Measurements from ENCODE around the gene VPS35.
A peak's percentile ranks its signal among the peaks of the same experiment; 100 is the strongest.
"Not testable (repeated sequence)": the region's sequence is repeated elsewhere in the genome, so short reads cannot be mapped to it uniquely, and the experiment has no call there.

Gene VPS35

DNA sequence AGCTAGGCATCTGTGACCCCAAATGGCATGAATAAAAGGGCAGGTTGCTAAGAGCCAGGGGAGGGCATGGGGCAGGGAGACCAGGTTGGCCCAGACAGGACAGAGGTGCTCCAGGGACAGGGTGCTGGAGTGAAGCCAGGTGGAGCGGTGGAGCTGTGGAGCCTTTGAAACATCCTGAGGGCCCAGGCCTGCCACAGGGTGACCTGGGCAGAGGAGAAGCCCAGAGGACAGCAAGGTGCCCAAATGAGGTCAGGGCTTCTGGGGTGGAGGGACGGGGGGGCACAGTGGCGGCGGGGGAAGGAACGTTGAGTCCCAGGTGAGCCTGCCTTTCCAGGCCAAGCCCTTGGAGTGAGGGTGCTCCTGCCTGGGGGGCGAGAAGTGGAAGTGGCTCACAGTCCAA is 65.3 kb downstream of the VPS35 start:
- H3K4me3 ChIP-seq (ENCODE audit: low read depth, low read length); H3K36me3 ChIP-seq (ENCODE audit: control insufficient read depth, insufficient read depth, low read length); H3K9me3 ChIP-seq (ENCODE audit: control insufficient read depth, insufficient read depth, low read length); H3K9ac ChIP-seq (ENCODE audit: low read depth, low read length); H3K27ac ChIP-seq (ENCODE audit: low read depth, low read length); H3K4me1 ChIP-seq (ENCODE audit: control insufficient read depth, insufficient read depth, low read length); H3K27me3 ChIP-seq (ENCODE audit: control insufficient read depth, insufficient read depth, low read length): not testable (repeated sequence)

GRCh38 chr16:46623246-46623645 is 65.7 kb downstream of the VPS35 start:
- not testable (repeated sequence) for H3K4me3 ChIP-seq (ENCODE audit: low read depth, low read length); H3K27me3 ChIP-seq (ENCODE audit: control insufficient read depth, insufficient read depth, low read length); H3K4me1 ChIP-seq (ENCODE audit: control insufficient read depth, insufficient read depth, low read length); H3K36me3 ChIP-seq (ENCODE audit: control insufficient read depth, insufficient read depth, low read length); H3K9me3 ChIP-seq (ENCODE audit: control insufficient read depth, insufficient read depth, low read length); H3K9ac ChIP-seq (ENCODE audit: low read depth, low read length); H3K27ac ChIP-seq (ENCODE audit: low read depth, low read length)

DNA sequence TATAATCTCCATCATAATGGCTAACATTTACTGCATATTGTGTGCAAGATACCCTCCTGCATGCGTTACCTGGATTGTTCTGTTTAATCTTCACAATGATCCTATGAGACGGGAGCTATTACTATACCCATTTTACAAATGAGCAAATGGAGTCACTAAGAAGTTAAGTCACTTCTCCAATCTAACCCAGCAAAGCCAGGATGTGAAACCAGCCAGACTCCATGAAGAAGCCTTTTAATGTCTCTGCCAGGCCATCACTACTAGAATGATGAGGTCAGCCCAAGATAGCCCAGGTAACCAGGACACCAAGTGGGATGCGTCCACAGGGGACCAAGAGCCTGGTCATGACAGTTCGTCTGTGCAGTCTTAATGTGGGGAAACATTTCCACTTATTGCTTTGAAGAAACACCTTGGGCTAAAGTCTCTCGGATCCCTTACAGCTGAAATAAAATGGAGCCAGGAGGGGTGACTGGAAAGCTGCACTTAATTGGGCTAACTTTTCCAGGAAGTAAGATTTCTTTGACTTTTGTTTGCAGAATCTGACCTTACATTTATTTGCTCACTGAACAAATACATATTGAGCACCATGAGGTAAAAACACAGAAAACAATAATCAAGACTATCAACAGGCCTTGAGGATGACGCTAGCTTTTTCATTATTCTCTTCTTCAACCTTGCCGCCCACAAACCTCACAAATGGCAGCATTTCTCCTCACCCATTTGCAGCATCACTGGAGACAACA is 66.9 kb downstream of the VPS35 start:
- Histone ChIP-seq H3K9me3 (ENCODE audit: control insufficient read depth, insufficient read depth, low read length) (no peaks in the 10 kb centered on the region), H3K27me3 (ENCODE audit: control insufficient read depth, insufficient read depth, low read length) (no peaks in the 10 kb centered on the region), H3K36me3 (ENCODE audit: control insufficient read depth, insufficient read depth, low read length) (peaks cover 15% of the 10 kb centered on the region), H3K4me3 (ENCODE audit: low read depth, low read length) (no peak overlapping the region), H3K27ac (ENCODE audit: low read depth, low read length) (no peak overlapping the region), H3K4me1 (ENCODE audit: control insufficient read depth, insufficient read depth, low read length) (peaks cover 5% of the 10 kb centered on the region), H3K9ac (ENCODE audit: low read depth, low read length) (no peak overlapping the region)

DNA sequence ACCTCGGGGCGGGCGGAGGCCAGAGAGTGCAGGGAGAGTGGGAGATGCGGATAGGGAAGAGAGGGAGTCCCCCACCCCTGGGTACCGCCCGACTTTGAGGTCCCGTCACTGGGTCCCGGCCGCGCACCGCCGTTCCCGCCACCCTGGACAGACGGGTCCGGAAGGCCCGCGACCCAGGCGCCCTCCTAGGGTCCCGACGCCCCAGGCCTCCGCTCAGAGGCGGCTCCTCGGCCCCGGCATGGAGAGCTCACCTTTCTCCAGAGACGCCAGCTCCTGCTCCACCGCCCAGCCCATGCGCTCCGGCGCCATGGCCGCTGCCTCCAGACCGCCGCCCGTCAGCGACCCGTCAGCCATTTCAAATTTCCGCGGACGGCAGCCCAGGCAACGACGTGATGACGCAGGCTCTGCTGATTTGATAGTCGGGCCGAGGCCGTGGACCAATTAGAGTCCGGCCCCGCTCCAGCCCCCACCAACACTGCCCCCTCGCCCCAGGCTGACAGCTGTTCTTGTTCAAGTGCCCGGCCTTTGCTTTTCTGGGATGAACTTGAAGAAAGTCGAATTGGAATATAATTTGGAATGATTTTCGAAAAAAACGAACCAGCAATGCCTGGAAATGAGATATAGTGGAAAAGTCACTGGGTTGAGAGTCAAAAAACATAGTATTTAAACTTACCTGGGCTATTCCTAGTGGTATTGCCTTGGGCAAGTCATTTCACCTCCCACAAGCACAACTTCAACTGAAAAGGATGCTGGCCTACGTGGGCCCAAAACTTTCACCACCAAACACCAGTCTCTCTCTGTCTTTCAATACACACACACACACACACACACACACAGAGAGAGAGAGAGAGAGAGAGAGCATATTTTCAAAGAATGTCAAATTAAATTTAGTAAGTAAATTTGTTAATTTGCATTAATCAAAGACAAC is 67.7 kb downstream of the VPS35 start, which contains the start of gene SHCBP1:
TSS of gene SHCBP1 (minus strand) at position 374 of the 928 bp plus-strand sequence. CDS start at position 354, 20 bp downstream.
- Histone ChIP-seq H3K27me3 (ENCODE audit: control insufficient read depth, insufficient read depth, low read length) (no peaks in the 10 kb centered on the region), H3K9me3 (ENCODE audit: control insufficient read depth, insufficient read depth, low read length) (no peaks in the 10 kb centered on the region), H3K4me3 (ENCODE audit: low read depth, low read length) (peak within 1 kb of the TSS; percentile 94), H3K9ac (ENCODE audit: low read depth, low read length) (peak within 1 kb of the TSS; percentile 93), H3K27ac (ENCODE audit: low read depth, low read length) (peak within 1 kb of the TSS; percentile 85), H3K36me3 (ENCODE audit: control insufficient read depth, insufficient read depth, low read length) (peaks cover 24% of the 10 kb centered on the region), H3K4me1 (ENCODE audit: control insufficient read depth, insufficient read depth, low read length) (peaks cover 5% of the 10 kb centered on the region)

DNA sequence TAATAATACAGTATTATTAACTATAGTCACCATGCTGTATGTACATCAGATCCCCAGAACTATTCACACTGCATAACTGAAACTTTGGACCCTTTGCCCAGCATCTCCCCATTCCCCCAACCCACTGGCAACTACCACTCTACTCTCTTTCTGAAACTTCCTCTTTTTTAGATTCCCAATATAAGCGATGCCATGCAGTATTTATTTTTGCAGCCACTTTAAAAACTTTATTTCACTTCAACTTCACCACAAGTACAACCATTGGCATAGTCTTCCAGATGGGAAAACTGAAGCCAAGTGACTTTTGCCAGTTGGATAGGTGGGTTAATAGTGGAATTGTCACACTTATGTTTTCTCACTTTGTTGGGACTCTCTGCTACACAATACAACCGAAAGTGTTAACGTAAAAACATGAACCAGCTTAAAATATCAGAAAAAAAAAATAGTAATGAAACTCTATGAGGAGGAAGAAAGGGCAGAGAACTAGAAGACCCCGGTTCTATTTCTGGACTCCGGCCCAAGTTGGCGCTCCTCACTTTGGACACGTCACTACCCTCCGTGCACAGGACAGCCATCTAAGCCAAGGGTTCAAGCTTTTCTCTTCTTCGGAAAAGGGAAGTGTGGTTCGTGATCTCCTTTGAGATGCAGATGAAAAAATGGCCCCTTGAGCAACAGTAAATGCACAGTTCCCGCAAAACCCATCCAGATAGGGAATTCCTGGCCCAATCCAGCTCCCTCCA is 68.5 kb downstream of the VPS35 start:
- Histone ChIP-seq H3K9me3 (ENCODE audit: control insufficient read depth, insufficient read depth, low read length) (no peaks in the 10 kb centered on the region), H3K36me3 (ENCODE audit: control insufficient read depth, insufficient read depth, low read length) (peaks cover 31% of the 10 kb centered on the region), H3K4me1 (ENCODE audit: control insufficient read depth, insufficient read depth, low read length) (peaks cover 5% of the 10 kb centered on the region), H3K27me3 (ENCODE audit: control insufficient read depth, insufficient read depth, low read length) (no peaks in the 10 kb centered on the region), H3K9ac (ENCODE audit: low read depth, low read length) (peak overlapping the region; percentile 93), H3K27ac (ENCODE audit: low read depth, low read length) (peak overlapping the region; percentile 85), H3K4me3 (ENCODE audit: low read depth, low read length) (peak overlapping the region; percentile 94)

- H3K9ac ChIP-seq (ENCODE audit: low read depth, low read length): no peak overlapping the region
- no peaks in the 10 kb centered on the region for H3K9me3 ChIP-seq (ENCODE audit: control insufficient read depth, insufficient read depth, low read length)
- no peak overlapping the region for H3K4me3 ChIP-seq (ENCODE audit: low read depth, low read length)
- H3K27me3 ChIP-seq (ENCODE audit: control insufficient read depth, insufficient read depth, low read length): no peaks in the 10 kb centered on the region
- H3K36me3 ChIP-seq (ENCODE audit: control insufficient read depth, insufficient read depth, low read length): peaks cover 51% of the 10 kb centered on the region
- peaks cover 5% of the 10 kb centered on the region for H3K4me1 ChIP-seq (ENCODE audit: control insufficient read depth, insufficient read depth, low read length)
- no peak overlapping the region for H3K27ac ChIP-seq (ENCODE audit: low read depth, low read length)
Measured at GRCh38 chr16:46618516-46618915, 70.5 kb downstream of the VPS35 start.

GRCh38 chr16:46614006-46614405 is 75.0 kb downstream of the VPS35 start:
- Histone ChIP-seq H3K4me1 (ENCODE audit: control insufficient read depth, insufficient read depth, low read length) (no peaks in the 10 kb centered on the region), H3K9ac (ENCODE audit: low read depth, low read length) (no peak overlapping the region), H3K27me3 (ENCODE audit: control insufficient read depth, insufficient read depth, low read length) (no peaks in the 10 kb centered on the region), H3K36me3 (ENCODE audit: control insufficient read depth, insufficient read depth, low read length) (peaks cover 80% of the 10 kb centered on the region), H3K4me3 (ENCODE audit: low read depth, low read length) (no peak overlapping the region), H3K9me3 (ENCODE audit: control insufficient read depth, insufficient read depth, low read length) (no peaks in the 10 kb centered on the region), H3K27ac (ENCODE audit: low read depth, low read length) (no peak overlapping the region)

DNA sequence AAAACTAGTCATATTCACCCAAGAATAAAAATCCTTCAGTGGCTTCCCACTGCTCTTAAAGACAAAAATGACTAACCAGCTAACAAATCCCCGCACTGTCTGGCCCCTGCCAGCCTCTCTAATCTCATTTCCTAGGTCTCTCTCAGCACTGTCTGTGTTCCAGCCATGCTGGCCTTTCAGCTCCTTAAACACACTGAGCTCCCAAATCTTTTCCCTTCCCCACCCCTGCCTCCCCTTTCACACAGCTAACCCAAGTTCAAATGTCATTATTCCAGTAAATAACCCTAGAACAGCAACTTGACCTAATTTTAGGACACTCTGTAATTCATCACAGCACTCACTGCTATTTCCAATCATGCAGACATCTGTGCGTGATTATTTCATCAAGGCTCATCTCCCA is 75.6 kb downstream of the VPS35 start:
- no peaks in the 10 kb centered on the region for H3K4me1 ChIP-seq (ENCODE audit: control insufficient read depth, insufficient read depth, low read length)
- no peak overlapping the region for H3K27ac ChIP-seq (ENCODE audit: low read depth, low read length)
- H3K4me3 ChIP-seq (ENCODE audit: low read depth, low read length): no peak overlapping the region
- no peaks in the 10 kb centered on the region for H3K27me3 ChIP-seq (ENCODE audit: control insufficient read depth, insufficient read depth, low read length)
- H3K9me3 ChIP-seq (ENCODE audit: control insufficient read depth, insufficient read depth, low read length): no peaks in the 10 kb centered on the region
- no peak overlapping the region for H3K9ac ChIP-seq (ENCODE audit: low read depth, low read length)
- H3K36me3 ChIP-seq (ENCODE audit: control insufficient read depth, insufficient read depth, low read length): peaks cover 83% of the 10 kb centered on the region

DNA sequence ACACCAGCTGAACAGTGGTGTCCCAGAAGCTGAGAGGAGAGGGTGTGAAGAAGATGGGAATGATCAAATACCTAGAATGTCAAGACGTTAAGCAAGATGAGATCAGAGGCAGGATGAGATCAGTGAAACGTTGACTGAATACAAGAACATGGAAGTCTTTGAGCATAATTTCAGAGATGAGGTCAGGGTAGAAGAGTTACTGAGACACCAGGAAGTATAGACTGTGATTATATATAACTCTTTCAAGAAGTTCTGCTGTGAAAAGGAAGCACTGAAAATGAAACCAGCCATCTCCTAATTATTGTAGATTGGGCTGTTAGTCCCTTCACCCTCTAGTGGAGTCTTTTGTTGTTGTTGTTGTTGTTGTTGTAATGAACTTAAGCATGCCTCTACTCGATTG is 76.9 kb downstream of the VPS35 start:
- no peak overlapping the region for H3K4me3 ChIP-seq (ENCODE audit: low read depth, low read length)
- no peaks in the 10 kb centered on the region for H3K27me3 ChIP-seq (ENCODE audit: control insufficient read depth, insufficient read depth, low read length)
- no peak overlapping the region for H3K9ac ChIP-seq (ENCODE audit: low read depth, low read length)
- no peaks in the 10 kb centered on the region for H3K4me1 ChIP-seq (ENCODE audit: control insufficient read depth, insufficient read depth, low read length)
- H3K9me3 ChIP-seq (ENCODE audit: control insufficient read depth, insufficient read depth, low read length): no peaks in the 10 kb centered on the region
- H3K36me3 ChIP-seq (ENCODE audit: control insufficient read depth, insufficient read depth, low read length): peaks cover 83% of the 10 kb centered on the region
- H3K27ac ChIP-seq (ENCODE audit: low read depth, low read length): no peak overlapping the region

DNA sequence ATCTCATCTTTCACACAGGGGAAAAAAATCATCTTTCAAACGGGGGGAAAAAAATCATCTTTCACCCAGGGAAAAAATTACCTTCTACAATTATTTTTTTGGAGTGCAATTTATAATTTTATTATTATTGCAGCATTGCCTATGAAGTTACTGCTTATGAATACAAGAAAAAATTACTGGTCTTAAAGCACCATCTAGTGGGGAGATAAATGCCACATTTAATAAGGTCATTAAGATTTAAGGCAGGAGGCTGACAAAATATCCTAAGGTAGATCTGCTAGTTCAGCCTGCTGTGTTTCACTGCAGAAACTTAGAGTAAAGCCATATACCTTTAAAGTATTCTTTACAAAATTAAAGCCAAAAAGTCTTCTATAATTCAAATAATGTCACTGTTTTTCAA is 81.4 kb downstream of the VPS35 start:
- Histone ChIP-seq H3K4me3 (ENCODE audit: low read depth, low read length) (no peak overlapping the region), H3K9ac (ENCODE audit: low read depth, low read length) (no peak overlapping the region), H3K9me3 (ENCODE audit: control insufficient read depth, insufficient read depth, low read length) (no peaks in the 10 kb centered on the region), H3K36me3 (ENCODE audit: control insufficient read depth, insufficient read depth, low read length) (peaks cover 83% of the 10 kb centered on the region), H3K4me1 (ENCODE audit: control insufficient read depth, insufficient read depth, low read length) (no peaks in the 10 kb centered on the region), H3K27me3 (ENCODE audit: control insufficient read depth, insufficient read depth, low read length) (no peaks in the 10 kb centered on the region), H3K27ac (ENCODE audit: low read depth, low read length) (no peak overlapping the region)

Data from HUES48 (cell line).